Activated CD8-positive, alpha-beta memory T cell treated with anti-CD3 and anti-CD28 coated beads, Interleukin-2, amount 50 U/mL, for 48 hours (primary cell): ENCODE data around the gene GM2A.

ENCODE experiments used
- DNase-seq: peaks from one replicate; pipeline ENCODE4 v3.0.0-alpha.2; 2020

GM2A gene

DNA sequence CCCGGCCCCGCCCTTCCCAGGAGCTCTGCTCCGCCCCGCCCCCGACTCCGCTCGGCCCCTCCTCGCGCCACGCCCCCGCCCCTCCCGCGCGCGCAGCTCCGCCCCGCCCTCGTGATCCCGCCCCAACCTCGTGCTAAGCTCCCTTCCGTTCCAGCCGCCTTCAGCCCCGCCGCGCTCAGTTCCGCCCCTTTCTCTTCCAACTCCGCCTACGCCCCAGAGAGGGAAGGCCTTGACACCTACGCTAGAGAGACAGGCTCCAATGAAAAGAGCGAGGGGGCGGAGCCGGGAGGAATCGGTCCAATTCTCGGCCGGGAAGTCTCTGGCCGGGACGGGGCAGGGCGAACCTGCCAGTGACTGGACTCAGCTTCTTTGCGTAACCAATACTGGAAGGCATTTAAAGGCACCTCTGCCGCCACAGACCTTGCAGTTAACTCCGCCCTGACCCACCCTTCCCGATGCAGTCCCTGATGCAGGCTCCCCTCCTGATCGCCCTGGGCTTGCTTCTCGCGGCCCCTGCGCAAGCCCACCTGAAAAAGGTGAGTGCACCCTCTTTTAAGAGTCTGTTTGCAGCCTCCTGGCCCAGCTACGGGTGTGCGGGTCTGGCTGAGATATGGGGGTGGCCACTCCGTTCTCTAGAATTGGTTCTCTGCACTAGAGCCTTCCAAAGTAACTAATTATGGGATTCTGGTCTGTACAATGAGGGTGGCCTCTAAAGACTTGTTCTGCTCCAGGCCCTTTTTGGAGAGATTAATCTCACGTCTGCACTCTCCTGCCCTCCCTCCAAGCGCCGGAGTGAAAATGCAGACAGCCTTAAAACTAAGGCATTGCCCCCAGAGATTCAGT is at the start of gene GM2A:
TSS of gene GM2A (plus strand) at position 424 of the 843 bp plus-strand sequence. CDS start at position 456, 32 bp downstream.
- DNase-seq = peak; percentile 97

DNA sequence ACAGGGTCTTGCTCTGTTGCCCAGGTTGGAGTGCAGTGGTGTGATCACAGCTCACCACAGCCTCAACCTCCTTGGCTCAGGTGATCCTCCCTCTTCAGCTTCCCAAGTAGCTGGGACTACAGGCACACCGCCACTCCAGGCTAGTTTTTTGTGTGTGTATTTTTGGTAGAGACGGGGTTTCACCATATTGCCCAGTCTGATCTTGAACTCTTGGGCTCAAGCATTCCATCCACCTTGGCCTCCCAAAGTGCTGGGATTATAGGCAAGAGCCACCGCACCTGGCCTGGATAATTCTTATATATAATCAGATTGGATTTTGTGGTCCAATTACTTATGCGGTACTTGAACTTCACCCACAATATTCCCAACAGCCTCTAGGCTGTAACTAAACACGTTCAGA is 48.9 kb upstream of the GM2A start:
- peak; percentile 44 for DNase-seq

DNA sequence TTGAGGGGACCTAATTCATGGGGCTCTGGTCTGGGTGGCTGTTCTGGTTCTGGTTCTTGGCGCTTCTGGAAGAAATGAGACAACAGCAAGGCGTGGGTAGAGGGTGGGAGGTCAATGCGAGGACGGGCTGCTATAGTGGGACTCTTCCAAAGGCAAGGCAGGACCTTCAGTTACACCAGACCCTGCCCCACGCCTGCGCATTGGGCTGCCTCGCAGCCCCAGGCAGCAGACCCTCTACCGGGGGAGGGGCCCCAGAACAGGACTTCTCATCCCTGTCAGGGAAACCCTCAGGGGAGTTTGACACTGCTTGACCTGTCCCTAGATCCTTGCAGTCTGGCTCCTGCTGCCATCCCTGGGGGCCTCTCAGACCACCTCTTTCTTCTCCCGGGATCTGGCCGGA is 47.6 kb upstream of the GM2A start:
- DNase-seq = peak; percentile 48

DNA sequence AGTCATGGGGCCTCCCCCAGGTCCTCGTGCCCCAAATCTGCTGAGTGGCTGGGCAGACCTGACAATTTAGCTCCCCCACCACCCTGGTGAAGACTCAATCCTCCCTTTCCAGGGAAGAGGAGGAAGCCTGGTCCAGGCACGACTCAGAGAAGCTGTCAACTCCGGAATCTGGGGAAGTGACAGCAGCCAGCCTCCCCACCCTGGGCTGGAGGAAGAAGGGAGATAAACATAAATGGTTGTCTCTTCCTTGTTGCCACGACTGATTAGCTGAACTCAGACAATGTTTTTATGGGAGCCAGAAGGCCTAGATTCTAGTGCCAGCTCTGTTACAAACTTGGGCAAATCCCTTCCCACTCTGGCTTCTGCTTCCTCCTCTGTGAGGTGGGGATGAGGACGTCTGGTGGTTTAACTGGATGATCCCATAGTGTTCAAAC is 44.5 kb upstream of the GM2A start:
- peak; percentile 52 for DNase-seq

DNA sequence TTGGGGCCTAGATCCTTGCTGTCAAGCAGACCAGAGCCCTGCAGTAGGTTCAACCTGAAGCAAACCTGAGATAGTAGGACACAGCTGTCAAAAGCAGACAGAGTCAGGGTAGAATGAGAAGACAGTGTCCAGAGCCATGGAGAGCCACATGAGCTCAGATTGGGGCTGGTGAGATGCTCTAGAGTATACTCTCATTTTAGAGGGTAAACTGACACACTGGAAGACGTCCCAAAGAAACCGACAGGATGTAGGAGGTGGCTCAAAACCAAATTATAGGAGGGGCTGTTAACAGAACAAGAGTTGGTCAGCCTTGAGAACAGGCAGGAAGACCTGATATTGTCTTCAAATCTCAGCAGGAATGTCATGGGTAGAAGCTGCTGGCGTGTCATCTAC is 40.6 kb upstream of the GM2A start:
- DNase-seq = no peak

DNA sequence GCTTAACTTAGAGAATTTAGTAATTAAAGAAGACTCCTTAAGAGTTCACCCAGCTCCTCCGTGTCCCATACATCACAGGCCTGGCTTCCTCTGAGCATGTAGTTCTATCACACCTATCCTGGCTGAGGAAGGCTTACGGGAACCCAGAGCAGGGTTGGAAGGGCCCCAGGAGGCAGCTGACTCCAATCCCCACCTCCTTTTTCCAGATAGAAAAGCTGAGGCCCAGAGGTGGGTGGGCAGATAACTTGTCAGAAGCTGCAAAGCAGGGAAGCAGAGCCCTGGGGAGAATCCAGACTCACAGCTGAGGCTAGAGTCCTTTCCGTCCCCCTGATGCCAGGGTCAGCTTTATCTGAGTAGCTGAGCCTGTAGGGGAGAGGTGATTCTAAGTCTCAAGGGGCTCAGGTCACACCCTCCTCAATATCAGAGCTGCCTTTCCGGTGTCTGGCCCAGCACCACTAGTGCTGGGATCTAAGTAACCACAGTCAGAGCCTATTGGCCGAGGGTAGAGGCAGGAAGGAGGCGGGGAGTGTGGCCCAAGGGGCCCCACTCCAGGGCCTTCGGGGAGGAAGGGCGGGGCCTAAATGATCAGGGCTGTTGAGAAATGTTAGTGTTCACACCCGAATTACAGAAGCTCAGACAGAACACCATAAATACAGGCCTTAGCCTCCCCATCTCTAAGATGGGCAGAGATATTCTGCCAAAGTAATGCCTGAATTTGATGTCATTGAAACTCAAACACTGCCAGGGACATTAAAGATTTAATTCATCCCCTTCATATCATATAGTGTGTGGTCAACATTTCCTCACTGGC is 39.0 kb upstream of the GM2A start:
- DNase-seq = peak; percentile 85

DNA sequence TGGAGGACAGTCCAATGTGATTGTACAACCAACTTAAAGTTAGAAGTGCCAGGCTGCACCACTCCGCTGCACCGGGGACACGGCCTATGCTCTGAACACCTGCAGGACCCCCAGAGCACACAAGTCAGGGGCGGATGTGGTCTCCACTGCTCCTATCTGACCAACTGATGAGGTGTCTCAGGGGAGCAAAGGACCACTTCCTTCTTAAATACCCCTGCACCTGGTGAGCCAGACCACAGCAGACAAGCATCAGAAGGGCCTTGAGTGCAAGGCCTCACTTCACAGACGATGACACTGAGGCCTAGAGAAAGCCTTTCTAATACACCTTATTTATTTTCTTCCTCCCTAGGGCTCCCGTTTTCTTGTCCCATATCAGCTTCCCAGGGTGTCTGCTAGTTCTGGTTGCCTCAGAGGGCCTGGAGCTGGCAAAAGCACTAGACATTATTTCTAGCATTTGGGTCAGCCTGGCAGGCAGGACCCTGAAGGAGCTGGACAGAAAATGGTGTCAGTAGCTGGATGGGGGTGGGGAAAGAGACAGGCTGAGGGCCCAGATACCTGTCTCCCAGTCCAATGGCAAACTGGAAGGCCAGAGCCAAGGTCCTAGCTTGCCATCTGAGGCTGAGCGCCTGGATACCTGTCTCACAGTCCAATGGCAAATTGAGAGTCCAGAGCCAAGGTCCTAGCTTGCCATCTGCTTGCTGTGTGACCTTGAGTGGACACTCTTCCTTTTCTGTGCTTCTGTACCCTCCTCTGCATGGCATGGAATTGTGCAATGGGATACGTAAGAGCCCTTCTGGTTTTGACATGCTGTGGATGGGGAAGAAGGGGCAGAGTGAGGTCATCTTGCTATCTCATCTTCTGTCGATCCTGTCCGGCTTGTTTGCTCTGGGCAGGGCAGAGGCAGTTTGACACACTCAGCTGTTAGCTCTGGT is 38.1 kb upstream of the GM2A start:
- DNase-seq = peak; percentile 70

DNA sequence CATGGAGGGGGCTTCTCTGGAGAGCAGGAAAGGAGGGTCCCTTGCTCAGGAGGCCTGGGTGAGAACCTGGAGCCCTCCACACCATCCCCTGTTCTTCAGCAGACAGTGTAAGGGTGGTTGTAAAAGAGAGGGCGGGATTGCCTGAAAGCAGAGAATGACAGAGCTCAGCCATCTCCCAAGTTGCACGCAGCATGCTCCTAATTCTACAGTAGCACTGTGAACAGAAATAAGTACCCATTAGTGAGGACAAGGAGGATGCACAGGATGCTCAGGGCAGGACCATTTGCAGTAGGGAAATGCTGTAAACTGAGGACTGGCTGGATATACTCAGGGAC is 37.5 kb upstream of the GM2A start:
- DNase-seq = peak; percentile 50

DNA sequence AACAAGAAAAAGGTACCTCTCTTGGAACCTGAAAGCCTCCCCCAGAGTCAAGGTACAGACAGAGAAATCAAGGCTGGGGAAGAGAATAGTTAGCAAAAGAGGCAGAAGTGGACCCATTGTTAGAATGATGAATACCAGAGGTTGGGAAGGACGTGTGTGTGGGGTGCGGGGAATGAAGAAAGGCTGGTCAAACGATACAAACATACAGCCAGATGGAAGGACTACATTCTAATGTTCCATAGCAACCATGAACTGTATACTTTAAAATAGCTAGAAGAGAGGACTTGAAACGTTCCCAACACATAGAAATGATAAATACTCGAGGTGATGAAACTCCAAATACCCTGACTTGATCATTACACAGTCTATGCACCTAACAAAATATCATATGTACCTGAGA is 36.2 kb upstream of the GM2A start:
- DNase-seq = peak; percentile 7

DNA sequence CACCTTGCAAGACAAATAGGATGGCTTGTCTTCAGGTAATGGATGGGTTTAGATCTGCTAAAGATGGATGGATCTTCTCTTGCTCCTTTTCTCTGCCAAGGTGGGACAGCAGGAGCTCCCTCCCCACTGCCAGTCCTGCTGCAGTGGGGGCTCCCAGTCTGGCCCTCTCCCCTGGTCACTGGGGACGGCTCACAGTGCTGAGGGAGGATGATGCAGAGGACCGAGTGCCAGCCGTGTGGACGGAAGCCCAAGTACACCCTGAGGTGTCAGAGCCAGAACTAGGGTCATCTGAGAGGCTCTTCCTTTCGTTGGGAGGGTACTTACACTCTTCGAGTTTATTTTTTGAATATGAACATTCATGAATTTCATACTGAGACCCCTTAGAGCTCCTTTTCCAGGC is 34.8 kb upstream of the GM2A start:
- DNase-seq = no peak

DNA sequence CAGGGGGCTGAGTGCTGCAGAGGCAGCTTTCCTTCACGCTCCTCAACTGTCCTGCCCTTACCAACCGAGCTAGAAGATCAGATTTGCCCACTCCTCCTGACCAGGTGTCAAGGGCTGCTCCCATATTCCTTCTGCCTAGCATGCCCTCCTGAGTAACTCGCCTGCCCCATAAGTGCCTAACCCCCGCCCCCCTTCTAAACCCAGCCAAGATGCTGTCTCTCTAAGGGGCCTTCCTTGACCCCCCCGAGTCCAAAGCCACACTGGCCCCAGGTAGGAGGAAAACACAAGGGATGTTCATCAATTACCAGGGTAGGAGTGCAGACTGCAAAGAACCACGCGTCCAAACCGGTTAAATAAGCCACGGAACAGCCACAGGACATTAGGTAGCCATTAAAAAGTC is 33.8 kb upstream of the GM2A start:
- no peak for DNase-seq

DNA sequence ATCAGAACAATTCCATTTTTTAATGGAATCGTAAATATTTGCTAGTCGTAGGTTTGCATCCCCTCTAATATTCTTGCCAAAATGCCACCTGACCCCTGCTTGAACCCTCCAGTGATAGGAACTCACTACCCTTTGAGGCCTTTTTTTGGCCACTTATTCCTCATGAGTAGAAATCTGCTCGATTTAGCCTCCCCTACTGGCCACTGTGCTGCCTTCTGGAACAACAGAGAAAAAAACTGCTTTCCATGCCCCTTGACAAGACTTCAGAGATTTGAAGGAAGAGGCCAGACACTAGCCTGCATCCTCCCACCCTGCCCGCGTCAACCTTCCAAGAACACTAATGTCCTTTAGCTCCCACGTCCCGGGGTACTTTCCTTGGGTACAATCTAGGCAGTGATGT is 33.2 kb upstream of the GM2A start:
- no peak for DNase-seq

DNA sequence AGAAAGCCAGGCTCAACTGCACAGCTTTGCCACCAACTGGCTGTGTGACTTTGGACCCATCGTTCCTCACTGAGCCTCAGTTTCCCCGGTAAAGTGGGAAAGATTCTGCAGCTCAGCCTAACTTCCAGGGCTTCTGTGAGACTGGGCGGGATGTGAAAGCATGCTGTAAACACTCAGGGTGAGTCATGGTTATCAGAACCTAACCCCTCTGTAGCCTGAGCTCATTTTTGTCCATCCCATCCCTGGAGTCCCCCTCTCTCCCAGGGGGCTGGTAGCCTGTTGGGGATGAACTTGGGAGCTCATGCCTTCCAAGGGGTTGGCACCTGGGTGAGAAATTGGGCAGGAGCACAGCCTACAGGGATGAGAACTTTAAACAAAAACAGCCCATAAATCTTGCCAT is 31.4 kb upstream of the GM2A start:
- DNase-seq = no peak

DNA sequence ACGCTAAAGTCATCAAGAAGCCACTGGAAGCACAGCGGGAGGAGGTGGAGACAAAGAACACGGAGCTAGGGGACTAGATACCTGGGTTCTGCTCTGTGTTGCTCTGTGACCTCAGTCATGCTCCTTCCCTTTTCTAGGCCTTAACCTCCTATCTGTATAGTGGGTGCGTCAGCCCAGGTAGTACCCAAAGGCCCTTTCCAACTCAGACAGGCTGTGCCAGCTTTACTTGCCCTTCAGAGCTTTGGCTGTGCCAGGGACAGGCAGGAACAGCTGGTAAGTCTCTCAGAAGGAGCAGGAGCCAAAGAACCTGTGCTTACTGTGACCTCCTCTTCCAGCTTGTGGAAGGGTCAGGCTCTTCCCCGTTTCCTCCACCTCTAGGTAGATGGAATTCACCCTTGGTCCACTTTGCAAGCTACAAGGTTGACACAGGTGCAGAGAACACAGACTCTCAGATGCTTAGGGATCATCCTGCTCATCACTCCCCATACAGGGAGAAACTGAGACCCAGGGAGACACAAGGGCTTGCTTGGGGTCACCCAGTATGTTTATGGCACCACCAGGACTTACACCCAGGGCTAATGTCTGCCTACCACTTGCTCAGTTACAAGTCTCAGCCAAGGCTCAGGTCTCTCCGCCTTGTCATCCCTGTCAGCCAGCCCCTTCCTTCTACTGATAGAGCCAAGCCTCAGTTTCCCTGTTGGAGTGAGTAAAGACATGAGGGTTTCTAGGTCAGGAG is 30.8 kb upstream of the GM2A start:
- no peak for DNase-seq

DNA sequence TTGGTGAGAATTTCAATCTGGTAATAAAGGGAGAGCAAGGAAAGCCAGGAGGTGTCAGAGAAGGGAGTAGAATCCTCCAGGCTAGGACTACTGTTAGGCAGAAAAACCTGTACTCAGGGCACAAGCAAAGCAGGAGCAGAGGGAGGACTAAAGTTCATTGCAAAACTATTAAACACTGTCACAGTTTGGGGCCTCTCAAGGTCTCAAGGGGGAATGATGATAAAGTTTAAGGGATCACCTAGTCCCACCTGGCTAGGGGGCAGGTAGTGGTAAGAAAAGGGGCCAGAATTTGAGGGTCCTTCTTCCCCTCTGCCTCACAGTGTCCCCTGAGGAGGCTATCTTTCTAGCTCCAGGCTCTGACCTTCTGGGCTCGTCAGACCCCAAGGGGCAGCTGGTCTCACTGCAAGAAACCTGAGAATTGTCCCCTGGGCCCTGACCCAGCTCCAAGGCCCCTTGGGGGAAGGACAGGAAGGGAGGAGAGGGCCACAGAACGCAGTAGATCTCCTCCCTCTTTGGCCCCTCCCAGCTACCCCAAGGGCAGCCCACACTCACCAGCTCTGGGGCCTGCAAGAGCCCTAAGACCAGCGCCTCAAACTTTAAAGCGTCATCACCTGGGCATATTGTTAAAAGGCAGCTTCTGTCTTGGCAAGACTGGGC is 30.1 kb upstream of the GM2A start:
- DNase-seq = no peak

DNA sequence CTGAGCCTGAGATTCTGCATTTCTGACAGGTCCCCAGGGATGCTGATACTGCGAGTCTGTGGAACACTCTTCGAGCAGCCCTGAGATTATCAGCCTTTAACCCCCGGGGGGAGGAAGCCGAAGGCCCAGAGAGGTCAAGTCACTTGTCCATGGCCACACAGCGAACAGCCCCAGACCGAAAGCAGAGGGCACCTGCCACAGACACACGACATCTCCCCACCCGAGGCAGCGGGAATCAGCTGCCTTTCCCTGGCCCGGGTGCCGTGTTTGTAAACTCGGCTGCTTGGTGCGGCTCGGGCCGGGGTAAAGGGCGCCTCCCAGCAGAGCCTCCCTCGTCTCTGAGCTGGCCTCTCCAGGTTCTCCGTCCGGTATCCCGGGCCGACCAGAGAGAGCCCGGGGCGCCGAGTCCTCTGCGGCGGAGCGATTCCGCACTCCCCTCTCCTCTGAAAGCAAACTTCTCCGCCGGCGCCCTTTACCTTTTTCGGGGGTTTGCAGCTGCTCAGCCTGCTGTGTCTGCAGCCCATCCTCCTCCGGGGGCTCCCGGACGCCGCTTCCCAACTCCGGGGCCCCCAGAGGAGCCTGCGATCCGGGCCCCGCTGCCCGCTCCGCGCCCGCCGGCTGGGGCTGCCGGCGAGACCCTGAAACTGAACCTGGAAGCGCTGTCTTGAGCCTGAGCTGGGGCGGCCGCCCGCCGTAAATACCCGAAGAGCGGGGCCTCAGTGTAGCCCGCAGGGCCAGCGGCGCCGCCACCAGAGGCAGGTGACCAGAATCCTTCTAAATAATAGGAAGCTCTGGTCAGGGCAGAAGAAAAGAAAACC is 29.3 kb upstream of the GM2A start, which contains the start of gene CCDC69:
TSS of gene CCDC69 (minus strand) at position 646 of the 818 bp plus-strand sequence. CDS start at position 524, 122 bp downstream.
- DNase-seq = peak; percentile 82

DNA sequence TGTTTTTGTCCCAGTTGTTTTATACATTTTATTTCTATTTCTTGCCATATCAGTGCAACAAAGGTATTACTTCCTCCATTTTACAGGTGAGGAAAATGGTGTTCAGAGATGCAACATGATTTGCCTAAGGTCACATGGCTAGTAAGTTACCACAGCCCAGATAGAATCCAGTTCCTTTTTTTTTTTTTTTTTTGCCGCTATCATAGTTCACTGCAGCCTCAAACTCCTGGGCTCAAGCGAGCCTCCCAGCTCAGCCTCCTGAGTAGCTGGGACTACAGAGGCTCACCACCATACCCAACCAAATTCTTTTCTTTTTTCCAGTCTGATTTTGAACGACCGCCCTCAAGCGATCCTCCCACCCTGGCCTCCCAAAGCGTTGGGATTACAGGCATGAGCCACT is 28.6 kb upstream of the GM2A start:
- DNase-seq = no peak

DNA sequence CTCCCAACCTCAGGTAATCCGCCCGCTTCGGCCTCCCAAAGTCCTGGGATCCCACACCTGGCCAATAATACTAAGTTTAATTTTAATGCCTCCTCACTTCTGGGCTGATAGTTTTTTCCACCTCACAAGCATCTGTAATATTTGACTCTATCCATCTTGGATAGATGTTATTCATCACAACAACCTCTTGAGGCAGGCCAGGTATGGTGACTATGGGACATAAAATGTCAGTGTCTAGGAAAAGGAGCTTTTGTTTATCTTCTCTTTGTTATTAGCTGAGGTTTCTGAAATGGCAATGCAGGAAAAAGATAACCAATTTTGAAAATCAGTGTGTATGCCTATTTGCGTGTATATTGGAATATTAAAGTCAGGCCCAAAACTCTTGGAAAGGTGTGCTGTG is 27.9 kb upstream of the GM2A start:
- DNase-seq = no peak

DNA sequence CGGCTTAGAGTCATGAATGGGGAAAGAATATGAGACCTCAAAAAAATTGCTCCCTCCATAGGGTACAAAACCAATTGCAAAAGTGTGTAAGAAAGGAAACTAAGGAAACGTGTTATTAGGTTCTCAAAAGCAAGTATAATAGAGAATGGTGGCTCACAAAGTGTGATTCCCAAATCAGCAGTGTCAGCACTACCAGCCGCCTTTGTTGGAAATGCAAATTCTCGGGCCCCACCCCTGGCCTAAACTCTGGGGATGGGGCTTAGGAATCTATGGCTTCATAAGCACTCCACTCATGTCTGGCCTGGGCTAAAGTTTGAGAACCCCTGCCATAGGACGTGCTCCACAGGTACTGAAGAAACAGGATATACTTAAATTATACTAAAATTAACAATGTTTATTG is 27.5 kb upstream of the GM2A start:
- no peak for DNase-seq

DNA sequence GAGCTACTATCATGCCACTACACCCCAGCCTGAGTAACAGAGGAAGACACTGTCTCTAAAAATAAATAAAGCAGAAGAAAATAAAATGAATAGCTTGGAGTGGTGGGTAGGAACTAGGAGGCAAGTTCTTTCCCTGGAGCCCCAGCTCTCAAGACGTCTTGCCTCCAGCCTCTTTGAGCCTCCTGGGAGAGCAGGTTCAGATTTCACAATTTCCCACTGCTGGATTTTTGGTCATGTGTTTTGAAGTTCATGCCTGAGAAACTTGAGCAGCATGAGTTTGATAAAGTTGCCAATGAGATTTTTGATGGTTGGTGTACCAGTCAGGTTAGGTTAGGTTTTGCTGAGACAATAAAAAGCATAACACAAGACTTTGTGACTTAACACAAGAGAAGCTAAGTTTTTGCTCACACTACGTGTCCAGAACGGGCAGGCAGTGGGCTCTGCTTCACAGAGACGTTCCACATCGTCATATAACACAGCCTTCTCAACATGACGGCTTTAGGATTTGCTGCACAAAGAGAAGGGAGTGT is 25.0 kb upstream of the GM2A start:
- no peak for DNase-seq

DNA sequence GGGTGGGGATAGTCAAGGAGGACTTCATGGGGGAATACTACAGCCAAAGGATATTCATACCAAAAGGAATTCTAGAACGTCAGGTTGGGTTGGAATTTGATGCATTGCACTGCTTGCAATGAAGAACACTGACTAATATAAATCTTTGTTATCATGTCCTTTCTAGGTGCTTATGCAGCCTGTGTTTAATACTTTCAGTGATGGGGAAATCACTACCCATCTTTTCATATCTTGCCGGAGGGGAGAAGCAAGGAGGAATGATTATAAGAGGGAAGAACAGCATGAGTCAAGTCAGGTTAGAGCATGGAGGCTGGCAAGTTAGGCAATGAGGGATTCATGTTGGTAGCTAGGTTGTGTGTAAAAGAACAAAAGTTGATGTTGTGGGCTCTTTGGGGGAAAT is 24.0 kb upstream of the GM2A start:
- DNase-seq = no peak
